NOMO-1 (cell line): ENCODE measurements around the gene SORCS2.

Source experiments
- DNase-seq, 2 experiments: peaks; one replicate each; lab custom pipeline; 2025; ENCODE audit not compliant: unreplicated experiment in 2 of 2; lab: John Stamatoyannopoulos, UW

The SORCS2 gene

DNA sequence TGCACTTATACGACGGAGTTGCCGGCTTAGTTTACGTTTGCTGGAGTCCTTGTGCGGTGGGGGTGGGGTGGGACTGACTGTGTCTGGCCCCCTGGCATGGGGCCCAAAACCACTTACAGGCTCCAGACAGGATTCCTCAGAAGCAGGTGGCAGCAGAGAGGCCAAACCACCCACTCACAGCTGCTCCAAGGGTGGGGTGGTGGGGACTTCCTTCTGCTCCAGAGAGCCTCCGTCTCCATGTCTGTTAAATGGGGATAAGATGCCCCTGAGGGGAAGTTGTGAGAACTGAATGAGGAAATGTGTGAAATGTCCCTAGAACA, 205.7 kb downstream of the SORCS2 start:
- no peak for DNase-seq

DNA sequence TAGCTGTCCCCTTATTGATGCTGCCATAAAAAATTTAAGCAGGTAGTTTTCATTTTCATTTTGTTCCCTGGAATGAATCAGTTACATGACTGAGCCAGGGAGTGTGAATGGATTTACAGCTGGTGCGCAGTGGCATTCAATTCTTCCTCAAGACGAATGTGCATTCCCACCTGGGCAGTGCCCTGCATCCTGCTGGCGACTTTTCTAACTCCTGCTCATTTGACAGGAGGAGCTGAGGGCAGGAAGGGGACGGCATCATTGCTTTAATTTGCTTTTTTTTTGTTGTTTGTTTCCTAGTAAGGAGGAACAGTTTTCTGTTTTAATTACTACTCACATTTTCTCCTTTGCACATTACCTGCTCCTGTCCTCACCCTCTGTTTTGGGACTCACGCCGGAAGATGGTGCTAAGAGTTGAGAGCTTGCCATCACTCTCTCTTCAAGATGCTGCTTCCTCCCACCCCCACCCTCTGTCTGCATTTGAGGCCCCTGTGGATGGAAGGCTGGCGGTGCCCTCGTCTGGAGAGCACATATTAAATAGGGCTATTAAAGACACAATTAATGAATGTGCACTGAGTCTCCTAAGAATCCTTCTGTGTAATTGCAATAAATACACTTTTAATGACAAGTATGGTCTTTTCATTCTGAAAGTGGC, 206.6 kb downstream of the SORCS2 start:
- no peak for DNase-seq

DNA sequence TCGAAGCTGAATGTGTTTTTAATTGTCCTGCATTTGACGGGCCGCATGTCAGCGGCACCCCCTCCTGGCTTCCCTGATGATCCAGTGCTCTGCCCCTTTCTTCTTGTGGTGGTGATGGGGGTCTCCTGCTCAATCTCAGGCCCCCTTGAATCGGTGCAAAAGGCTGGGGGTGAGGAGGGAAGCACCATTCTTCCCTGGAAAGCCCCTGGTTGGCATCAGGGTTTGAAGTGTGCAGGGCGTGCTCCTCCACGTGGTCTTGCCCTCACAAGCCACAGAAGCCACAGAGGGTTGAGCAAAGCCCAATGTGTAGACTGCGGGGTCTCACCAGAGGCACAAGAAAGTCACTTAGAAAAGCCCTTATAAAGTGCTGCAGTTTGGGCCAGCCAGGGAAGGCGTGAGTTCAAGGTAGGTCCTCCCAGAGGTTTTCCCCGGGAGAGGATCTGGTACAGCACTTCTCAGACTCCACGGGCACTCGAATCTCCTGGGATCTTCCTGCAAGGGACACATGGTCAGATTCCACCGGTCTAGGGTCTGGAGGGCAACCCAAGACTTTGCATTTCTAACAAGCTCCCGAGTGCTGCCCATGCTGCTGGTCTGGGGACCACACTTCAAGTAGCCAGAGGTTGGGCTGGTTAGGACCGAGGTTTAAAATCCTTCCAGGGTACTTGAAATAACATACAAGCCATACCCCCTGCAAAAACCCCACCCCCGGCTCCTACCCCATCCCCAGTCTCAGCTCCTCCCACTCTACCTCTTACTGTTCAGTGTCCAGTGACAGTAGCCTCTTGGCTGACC, 207.3 kb downstream of the SORCS2 start:
- DNase-seq = no peak

DNA sequence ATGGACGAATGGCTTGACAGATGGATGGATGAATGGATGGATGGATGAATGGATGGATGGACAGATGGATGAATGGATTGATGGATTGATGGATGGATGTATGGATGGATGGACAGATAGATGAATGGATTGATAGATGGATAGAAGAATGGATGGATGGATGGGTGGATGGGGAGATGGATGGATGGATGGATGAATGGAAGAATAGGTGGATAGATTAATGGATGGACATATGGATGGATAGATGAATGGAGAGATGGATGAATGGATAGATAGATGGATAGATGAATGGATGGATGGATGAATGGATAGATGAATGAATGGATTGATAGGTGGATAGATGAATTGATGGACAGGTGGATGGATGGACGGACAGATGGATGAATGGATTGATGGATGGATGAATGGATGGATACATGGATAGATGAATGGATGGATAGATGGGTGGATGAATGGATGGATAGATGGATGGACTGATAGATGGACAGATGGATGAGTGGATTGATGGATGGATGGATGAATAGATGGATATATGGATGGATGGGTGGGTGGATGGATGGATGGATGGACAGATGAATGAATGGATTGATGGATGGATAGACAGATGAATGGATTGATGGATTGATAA, 208.4 kb downstream of the SORCS2 start:
- DNase-seq = no peak

DNA sequence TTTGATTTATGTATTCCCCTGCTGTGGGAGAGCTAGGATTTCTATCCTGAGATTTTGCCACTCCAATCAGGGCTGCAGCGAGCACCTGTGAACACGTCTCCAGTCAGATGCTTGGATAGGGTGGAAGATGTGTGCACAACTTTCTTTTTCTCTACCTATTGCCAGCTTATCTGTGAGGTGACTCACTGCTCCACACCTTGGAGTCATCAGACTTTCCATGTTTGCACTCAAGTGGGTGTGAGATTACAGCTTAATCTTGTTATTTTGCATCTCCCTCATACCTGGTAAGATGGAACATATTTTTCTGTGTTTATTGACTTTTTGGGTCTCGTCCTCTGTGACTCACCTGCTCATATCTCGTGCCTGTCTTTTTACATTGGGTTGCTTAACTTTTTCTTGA, 210.2 kb downstream of the SORCS2 start:
- DNase-seq = no peak

DNA sequence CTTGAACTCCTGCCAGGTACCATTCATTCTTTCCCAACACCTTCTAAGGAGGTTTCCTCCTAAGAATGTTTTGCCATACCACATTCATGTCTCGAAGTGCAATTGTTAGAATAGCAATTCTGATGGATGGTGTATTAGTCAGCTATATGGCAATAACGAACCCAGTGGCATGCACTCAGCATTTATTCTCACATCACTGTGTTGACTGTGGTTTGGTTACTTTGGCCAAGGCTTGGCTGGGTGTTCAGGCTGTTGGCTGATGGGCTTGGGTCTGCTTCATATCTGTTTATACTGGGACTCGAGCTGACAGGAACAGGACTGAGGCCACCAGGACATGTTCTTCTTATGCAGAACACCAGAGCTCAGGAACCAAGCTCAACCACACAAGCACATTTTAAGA, 210.7 kb downstream of the SORCS2 start:
- no peak for DNase-seq

DNA sequence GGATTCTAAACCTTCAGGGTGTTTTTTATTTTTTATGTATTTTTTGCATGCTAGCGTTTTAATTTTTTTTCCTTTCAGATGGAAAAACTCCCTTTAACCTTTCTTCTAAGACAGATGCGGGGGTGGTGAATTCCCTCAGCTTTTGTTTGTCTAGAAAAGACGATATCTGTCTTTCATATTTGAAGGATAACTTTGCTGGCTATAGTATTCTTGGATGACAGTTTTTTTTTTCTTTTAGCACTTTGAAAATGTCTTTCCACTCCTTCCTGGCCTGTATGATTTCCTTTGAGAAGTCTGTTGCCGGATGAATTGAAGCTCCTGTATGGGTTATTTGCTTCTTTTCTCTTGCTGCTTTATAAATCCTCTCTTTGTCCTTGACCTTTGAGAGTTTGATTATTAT, 215.8 kb downstream of the SORCS2 start:
- DNase-seq = no peak

DNA sequence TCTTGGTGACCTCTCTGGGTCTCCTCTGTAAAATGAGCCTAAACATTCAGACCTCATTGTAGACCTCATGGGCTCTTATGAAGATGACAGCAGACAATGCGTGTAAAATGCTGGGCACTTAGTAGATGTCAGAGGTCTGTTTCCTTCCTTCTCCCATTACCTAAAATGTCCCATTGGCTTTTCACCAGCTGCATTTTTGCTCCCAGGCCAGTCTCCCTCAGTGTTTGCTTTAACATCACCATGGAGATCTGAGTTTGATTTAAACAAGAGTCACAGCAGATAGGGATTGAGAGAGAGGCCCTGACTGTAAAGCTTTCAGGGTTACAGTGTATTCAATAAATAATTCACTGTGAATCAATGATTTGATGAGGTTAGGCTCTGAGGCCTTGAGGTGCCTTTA, 218.1 kb downstream of the SORCS2 start:
- no peak for DNase-seq

DNA sequence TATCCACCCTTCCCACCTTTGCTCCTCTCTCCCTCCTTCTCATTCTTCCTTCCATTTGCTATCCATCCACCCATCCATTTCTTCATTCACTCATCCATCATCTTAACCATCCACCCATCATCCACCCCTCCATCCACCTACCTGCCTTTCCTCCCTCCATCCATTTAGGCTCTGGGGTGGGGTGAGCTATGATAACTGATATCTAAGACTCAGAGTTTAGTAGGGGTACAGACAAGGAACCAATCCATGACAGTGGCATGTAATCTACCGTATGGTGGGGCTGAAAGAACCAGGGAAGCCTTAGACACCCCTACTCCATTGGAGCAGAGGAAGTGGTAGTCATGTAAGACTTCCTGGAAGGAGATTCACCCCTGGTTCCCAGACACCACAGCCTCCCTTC, 219.2 kb downstream of the SORCS2 start:
- DNase-seq = no peak

DNA sequence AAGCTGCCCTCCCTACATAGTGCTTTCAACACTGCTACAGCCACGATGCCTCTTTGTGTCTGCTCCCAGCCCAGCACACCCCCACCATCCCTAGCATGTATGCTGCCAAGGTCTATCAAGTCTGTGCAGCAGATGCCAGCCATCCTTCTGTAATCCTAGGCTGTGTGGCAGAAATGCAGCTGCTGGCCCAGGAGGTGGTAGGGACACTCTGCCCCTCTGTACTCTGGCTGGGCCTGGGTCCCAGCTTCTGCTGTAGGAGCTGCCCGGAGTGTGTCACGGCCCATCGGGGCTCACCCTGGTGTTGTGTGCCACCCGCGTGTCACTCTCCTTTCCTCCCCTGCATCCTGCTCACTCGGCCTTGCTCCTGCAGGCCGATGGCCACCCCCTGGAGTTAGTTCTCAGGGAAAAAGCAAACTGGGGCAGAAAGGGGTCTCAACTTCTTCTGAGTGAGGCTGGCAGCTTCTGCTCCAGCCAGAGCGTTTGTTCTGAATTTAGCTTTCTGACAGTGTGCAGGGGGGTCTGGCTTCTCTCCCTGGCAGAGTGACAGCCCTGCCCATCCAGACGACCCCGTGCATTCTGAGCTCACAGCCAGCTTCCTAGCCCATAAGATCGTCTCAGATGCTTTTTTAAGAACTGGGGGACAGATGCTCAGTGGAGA, 219.7 kb downstream of the SORCS2 start:
- no peak for DNase-seq

DNA sequence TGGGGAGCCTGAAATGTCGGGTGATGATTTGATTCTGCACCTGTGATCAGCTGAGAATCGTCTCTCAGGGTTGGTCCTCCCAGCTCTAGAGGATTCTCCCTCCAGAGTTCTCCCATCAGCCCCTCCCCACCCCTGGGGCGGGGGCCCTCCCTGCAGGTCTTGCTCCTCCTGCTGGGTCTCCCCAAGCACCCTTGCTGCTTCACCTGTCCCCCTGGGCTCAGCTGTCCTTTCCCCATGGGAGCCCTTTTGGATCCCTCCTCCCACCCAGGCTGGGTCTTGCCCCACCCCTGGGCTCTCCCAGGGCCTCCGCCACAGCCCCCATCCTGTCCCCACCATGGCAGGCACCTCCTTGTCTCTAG, 220.2 kb downstream of the SORCS2 start:
- DNase-seq = no peak

DNA sequence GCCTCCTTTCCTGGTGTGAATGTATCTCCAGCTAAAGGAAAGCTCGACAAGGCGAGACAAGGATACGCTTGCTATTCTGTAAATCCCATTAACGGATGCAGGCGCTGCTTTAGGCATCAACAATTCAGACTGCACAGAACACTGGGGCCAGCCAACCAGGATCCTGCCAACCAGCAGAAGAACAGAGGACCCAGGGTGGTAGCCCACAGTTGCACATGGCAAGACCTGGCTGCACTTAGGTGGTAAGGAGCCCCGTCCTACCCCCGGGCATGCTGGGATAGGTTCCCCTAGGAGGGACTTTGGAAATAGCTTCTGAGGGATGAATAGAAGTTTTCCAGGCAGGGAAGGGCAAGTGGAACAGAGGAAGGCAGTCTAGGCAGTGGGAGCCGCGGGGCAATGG, 221.7 kb downstream of the SORCS2 start:
- no peak for DNase-seq

DNA sequence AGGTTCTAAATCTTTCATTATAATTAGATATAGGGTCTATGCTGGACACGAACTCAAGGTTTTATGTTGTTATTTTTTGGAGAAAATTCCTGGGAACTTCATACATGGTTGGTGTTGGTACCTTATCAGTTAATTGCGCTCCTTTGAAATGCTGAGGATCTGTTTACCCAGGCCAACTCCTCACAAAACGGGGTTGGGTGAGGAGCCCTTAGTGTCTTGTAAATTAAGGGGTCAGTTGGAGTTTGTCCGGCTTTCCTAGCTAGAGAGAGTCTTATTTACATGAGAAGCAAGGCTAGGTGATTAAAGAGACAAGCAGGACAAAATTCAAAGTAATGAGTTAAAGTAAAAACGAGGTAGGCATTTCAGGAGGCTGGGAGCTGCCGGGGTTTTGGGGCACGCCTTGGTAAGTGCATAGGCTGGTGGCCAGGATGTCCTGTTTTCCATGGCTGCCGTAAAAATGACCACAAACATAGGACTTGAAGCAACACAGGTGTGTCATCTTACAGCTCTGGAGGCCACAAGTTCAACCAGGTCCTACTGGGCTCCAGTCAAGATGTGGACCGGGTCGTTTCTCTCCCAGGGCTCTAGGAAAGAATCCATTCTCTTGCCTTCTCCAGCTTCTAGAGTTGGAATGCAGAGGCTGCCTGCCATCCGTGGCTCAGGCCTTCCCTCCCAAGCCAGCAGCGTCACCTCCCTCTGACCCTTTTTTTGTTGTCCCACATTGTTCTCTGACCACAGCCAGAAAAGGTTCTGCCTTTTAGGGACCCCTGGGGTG, 222.6 kb downstream of the SORCS2 start:
- no peak for DNase-seq

DNA sequence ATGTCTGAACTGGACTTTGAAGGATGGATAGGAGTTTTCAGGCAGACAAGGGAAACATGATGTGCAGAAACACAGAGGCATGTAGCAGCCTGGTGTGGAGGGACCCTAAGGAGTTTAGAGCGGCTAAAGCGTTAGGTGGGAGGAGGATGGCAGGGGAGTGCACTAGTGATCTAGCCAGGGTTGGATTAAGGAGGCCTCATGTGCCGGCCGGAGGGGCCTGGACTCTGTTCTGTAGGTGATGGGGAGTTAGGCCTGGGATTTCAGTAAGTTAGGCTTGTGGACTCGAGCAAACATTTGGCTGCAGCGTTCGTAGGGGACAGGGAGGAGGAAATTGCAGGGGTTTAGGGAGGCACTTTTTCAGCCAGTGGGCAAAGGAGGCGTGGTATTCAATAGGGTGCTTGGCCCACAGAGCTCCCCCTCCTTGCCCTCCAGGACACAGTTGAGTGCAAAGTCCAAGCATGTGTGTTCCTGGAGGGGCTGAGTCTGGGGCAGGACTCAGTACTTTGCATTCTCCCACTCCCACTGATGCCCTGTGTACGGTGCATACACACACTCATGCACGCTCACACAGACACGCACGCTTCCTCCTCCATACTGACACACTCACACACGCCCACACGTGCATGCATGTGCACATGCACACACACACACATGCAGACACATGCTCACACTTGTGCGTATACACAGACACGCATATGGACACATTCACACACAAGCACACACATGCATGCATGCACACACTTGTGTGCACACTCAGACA, 223.8 kb downstream of the SORCS2 start:
- DNase-seq = no peak

DNA sequence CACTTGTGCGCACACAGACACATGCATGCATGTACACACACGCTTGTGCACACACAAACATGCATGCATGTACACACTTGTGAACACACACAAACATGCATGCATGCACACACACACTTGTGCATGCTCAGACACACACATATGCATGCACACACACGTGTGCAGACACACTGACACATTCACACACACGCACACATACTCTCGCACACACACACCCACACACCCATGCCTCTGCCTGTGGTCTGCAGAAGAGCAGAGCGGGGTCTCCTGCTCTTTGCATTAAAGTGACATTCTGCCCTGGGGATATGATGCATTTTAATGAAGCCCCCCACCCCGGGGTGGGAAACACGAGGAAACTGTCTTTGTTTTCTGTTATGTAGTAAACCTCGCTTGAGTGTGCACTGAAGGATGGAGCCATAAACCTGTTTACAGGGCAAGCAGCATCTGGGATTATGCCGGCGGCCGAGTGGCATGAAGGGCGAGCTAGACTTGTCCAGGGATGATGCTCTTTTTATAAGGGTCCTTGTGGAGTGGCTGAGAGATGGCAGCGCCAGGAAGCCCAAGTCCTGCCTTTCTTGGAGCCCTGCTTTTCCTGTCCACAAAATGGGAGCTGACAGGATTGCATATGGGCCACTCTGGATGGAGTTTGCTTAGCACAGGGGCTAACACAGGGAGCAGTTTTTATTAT, 224.6 kb downstream of the SORCS2 start:
- no peak for DNase-seq

DNA sequence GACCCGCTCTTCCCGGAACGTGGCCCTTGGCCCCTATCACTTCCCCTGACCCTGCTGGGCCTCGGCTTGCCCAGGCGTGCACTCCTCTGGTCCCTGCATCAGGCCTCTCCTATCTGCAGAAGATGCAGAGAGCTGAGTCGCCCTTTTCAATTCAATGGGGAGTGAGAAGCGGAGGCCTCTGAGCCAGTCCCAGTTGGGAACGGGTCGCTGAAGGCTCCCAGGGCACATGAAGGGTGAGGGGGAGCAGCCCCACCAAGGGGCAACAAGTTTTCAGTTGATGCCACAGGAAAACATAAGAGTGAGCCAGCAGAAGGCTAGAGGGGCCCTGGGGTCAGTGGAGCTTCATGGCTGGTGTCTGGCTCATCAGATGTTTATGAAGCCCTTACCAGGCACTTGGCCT, 225.3 kb downstream of the SORCS2 start:
- no peak for DNase-seq

DNA sequence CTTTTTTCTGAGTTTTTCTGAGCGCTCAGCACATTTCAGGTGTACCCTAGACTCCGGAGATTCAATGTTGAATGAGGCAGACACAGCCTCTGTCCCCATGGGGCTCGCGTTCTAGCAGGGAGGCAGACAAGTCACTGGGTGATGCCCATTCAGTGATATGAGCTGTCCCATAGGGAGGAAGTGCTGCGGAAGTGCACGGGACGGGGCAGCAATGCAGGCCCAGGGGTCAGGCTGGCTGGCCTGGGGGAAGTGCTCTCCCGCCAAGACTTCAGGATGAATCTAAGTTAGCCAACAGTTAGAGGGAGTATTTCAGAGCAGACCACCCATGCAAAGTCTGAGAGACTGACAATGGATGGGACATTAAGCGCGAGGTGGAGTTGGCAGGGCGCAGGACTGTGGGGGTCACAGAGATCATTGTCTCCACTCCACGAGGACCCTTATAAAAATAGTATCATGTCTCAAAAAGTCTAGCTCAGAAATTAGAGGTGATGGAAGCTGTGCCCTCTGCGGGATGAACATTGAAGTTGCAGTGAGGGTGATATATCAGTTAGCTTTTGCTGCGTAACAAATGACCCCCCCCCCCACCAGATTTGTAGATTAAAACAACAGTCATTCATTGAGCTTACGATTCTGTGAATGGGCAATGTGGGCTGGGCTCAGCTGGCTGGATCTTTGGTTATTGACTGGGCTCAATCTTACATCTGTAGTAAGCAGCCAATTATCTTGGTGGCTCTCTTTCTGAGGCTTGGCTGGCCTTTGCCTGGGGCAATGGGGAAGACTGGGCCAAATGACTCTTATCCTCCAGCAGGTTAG, 226.0 kb downstream of the SORCS2 start:
- DNase-seq = no peak

DNA sequence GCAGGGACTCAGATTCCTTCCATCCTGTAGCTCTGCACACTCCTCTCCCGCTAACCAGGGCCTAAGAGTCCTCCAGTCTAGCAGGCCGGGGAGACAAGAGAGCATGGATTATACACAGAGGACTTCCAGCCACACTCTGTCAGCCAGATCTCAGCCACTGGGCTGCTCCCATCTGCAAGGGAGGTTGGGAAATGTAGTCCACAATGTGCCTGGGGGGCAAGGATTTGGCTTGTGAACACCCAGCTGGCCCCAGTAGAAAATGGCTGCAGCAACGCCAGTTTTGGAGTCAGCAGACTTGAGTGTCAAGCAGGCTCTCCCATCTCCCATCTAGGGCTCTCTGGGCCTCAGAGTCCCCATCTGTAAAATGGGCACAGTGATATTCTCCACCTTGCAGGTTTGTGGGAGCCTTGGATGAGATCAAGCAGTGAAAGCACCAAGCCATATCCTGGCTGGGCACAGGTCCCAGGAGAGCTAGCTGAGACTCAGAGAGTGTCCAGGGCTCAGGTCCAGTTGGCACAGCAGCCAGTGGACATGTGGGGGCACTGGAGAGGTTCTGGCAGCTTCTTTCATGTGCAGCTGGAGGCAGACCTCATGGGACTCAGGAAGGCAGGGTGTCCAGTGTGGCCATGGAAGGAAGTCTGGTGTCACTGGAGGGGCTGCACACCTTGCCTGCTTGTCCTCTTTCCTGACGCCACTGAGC, 227.8 kb downstream of the SORCS2 start:
- no peak for DNase-seq
